DMS53 (cell line): ENCODE measurements around the gene LBHD2.

Experiments
- DNase-seq: peaks from one replicate; lab custom pipeline; 2025; lab: John Stamatoyannopoulos, UW

The LBHD2 gene

GRCh38 chr14:103132381-103133209, 48.6 kb downstream of the LBHD2 start:
- DNase-seq = no peak

- DNase-seq = no peak
Observed at GRCh38 chr14:103133210-103134140, 49.5 kb downstream of the LBHD2 start.

- no peak for DNase-seq
Observed at GRCh38 chr14:103134405-103134804, 50.4 kb downstream of the LBHD2 start.

- no peak for DNase-seq
Observed at GRCh38 chr14:103134919-103135318, 50.9 kb downstream of the LBHD2 start.

GRCh38 chr14:103135333-103136260, 51.6 kb downstream of the LBHD2 start:
- DNase-seq = no peak

GRCh38 chr14:103136388-103137271, 52.6 kb downstream of the LBHD2 start:
- no peak for DNase-seq

- DNase-seq = no peak
Observed at GRCh38 chr14:103137689-103138300, 53.8 kb downstream of the LBHD2 start.

- no peak for DNase-seq
Observed at GRCh38 chr14:103138301-103139131, 54.5 kb downstream of the LBHD2 start.

GRCh38 chr14:103139132-103140025, 55.4 kb downstream of the LBHD2 start:
- DNase-seq = no peak
